SK-N-SH (cell line): Measurements from ENCODE around the gene HIPK3.

ENCODE experiments used
- ELF1 ChIP-seq: IDR thresholded peaks from 2 replicates; pipeline ENCODE4 v1.4.0; 2012
- EP300 ChIP-seq, 2 experiments: IDR thresholded peaks; 2 replicates each; pipeline versions ENCODE4 v1.4.0 to v1.6.1; 2012; ENCODE audit warnings: borderline replicate concordance in 1 of 2, low read depth in 1 of 2, low read length in 1 of 2
- FOXJ3 ChIP-seq: sonication (generic); formaldehyde crosslinking; IDR thresholded peaks from 2 replicates; pipeline ENCODE4 v1.5.1; 2020; ENCODE audit warnings: mild to moderate bottlenecking, missing genetic modification reagents
- GABPA ChIP-seq: IDR thresholded peaks from 2 replicates; pipeline ENCODE4 v1.4.0; 2012; ENCODE audit warnings: low read depth, mild to moderate bottlenecking
- POLR2AphosphoS5 ChIP-seq: IDR thresholded peaks from 2 replicates; pipeline ENCODE4 v1.6.1; 2012; ENCODE audit warnings: low read depth, low read length
- RAD21 ChIP-seq: IDR thresholded peaks from 2 replicates; pipeline ENCODE4 v1.6.1; 2012; ENCODE audit warnings: mild to moderate bottlenecking, low read length
- TCF12 ChIP-seq: IDR thresholded peaks from 2 replicates; pipeline ENCODE4 v1.4.0; 2012
- YY1 ChIP-seq: IDR thresholded peaks from 2 replicates; pipeline ENCODE4 v1.4.0; 2012; ENCODE audit warnings: low read depth, mild to moderate bottlenecking
- TF ChIP-seq, protein P1 (sequence below): IDR thresholded peaks from 2 replicates; pipeline ENCODE4 v1.4.0; 2012; ENCODE audit warnings: low read depth, borderline replicate concordance
- TF ChIP-seq, protein P2 (sequence below): fragments of 200-600 bp; sonication (generic); IDR thresholded peaks from 2 replicates; pipeline ENCODE4 v1.6.1; 2017; ENCODE audit warnings: antibody characterized with exemption, mild to moderate bottlenecking, moderate library complexity

DNA sequence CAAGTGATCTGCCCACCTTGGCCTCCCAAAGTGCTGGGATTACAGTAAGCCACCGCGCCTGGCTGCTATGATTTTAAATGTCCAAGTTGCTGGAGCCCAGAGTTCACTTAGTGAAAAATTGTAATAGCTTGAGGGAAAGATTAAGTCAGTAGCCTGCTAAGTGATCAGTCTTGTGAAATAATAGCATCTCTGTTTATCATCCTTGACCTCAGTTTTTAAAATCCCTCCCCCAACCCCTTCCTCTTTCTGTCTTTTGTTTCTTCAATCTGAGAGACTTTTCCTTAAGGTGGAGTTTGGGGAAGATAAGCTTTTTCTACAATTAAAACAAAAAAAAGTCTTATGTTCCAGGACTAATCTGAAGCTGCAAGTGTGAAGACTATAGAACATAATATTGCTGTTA, 6.4 kb downstream of the HIPK3 start:
- TF ChIP-seq FOXJ3 (no peak), GABPA (no peak), EP300 (IDR thresholded peaks at IDR 0.05; ENCODE audit: borderline replicate concordance in 1 of 2, low read depth in 1 of 2, low read length in 1 of 2) (no peak), TCF12 (no peak), YY1 (no peak), ELF1 (no peak), POLR2AphosphoS5 (no peak), RAD21 (no peak)
- TF ChIP-seq, protein P1, sequence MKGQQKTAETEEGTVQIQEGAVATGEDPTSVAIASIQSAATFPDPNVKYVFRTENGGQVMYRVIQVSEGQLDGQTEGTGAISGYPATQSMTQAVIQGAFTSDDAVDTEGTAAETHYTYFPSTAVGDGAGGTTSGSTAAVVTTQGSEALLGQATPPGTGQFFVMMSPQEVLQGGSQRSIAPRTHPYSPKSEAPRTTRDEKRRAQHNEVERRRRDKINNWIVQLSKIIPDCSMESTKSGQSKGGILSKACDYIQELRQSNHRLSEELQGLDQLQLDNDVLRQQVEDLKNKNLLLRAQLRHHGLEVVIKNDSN, result no peak
- TF ChIP-seq, protein P2, sequence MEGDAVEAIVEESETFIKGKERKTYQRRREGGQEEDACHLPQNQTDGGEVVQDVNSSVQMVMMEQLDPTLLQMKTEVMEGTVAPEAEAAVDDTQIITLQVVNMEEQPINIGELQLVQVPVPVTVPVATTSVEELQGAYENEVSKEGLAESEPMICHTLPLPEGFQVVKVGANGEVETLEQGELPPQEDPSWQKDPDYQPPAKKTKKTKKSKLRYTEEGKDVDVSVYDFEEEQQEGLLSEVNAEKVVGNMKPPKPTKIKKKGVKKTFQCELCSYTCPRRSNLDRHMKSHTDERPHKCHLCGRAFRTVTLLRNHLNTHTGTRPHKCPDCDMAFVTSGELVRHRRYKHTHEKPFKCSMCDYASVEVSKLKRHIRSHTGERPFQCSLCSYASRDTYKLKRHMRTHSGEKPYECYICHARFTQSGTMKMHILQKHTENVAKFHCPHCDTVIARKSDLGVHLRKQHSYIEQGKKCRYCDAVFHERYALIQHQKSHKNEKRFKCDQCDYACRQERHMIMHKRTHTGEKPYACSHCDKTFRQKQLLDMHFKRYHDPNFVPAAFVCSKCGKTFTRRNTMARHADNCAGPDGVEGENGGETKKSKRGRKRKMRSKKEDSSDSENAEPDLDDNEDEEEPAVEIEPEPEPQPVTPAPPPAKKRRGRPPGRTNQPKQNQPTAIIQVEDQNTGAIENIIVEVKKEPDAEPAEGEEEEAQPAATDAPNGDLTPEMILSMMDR, result no peak
